ENCODE data around the gene PRIMA1. TPM values are rescaled to one million over a fixed set of nuclear protein-coding genes. Genes with fewer than 3 reads are reported as not detected.
A peak's percentile ranks its signal among the peaks of the same experiment; 100 is the strongest.

PRIMA1 gene
- total RNA-seq, 1 donor from 2014 or later, result 2.4 TPM

DNA sequence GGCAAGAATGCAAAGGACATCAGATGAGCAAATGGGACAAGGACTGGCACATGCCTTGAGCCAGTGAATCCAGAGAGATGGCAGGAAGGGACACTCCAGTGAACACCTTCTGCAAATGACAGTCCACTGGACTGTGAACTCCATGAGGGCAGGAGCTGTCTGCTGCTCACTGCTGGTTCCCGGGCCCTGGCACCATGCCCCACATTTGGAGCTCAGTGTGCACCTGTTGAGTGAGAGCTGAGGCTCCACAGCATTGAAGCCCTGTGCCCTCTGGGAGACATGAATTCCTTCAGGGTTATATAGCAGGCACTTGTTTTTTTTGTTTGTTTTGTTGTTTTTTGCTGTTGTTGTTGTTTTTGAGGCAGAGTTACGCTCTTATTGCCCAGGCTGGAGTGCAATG lies 13.1 kb downstream of the PRIMA1 start:
- H3K4me3 Mint-ChIP-seq (ENCODE audit: unreplicated experiment), result no peak overlapping the region
- peaks cover 2% of the 10 kb centered on the region for H3K9me3 Mint-ChIP-seq (ENCODE audit: unreplicated experiment)
- peaks cover 8% of the 10 kb centered on the region for H3K27me3 Mint-ChIP-seq (ENCODE audit: unreplicated experiment)
- TF ChIP-seq, protein P1, sequence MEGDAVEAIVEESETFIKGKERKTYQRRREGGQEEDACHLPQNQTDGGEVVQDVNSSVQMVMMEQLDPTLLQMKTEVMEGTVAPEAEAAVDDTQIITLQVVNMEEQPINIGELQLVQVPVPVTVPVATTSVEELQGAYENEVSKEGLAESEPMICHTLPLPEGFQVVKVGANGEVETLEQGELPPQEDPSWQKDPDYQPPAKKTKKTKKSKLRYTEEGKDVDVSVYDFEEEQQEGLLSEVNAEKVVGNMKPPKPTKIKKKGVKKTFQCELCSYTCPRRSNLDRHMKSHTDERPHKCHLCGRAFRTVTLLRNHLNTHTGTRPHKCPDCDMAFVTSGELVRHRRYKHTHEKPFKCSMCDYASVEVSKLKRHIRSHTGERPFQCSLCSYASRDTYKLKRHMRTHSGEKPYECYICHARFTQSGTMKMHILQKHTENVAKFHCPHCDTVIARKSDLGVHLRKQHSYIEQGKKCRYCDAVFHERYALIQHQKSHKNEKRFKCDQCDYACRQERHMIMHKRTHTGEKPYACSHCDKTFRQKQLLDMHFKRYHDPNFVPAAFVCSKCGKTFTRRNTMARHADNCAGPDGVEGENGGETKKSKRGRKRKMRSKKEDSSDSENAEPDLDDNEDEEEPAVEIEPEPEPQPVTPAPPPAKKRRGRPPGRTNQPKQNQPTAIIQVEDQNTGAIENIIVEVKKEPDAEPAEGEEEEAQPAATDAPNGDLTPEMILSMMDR (IDR thresholded peaks at IDR 0.05; ENCODE audit: partially characterized antibody, unreplicated experiment), result no peak
- no peaks in the 10 kb centered on the region for H3K4me1 Mint-ChIP-seq (ENCODE audit: low read depth, unreplicated experiment)
- no peak for DNase-seq
- no peak overlapping the region for H3K27ac Mint-ChIP-seq (ENCODE audit: unreplicated experiment)
- H3K36me3 Mint-ChIP-seq (ENCODE audit: unreplicated experiment), result no peaks in the 10 kb centered on the region

DNA sequence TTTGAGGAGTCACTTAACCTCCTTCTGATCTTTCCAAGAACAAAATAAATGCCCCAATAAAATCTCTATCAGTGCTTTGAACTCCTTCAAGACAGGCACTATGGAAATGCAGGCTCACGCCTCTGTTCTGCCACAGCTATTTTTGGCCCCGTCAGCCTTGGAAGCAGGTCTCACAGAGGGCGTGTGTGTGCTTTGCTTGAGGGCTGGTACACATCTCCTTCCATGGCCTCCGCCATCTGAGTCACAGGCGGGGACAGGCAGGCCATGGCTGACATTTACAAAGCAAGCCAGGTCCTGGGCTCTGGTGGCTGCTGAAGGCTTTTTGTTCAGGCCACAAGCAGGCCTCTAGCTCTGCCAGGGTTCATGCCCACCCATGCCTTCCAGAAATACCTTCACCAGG lies 16.0 kb downstream of the PRIMA1 start:
- Mint-ChIP-seq H3K4me3 (ENCODE audit: unreplicated experiment) (no peak overlapping the region), H3K36me3 (ENCODE audit: unreplicated experiment) (no peaks in the 10 kb centered on the region), H3K27me3 (ENCODE audit: unreplicated experiment) (peaks cover 8% of the 10 kb centered on the region), H3K4me1 (ENCODE audit: low read depth, unreplicated experiment) (no peaks in the 10 kb centered on the region), H3K27ac (ENCODE audit: unreplicated experiment) (no peak overlapping the region), H3K9me3 (ENCODE audit: unreplicated experiment) (peaks cover 2% of the 10 kb centered on the region)
- DNase-seq, result no peak
- TF ChIP-seq, protein P1 (IDR thresholded peaks at IDR 0.05; ENCODE audit: partially characterized antibody, unreplicated experiment), result no peak

DNA sequence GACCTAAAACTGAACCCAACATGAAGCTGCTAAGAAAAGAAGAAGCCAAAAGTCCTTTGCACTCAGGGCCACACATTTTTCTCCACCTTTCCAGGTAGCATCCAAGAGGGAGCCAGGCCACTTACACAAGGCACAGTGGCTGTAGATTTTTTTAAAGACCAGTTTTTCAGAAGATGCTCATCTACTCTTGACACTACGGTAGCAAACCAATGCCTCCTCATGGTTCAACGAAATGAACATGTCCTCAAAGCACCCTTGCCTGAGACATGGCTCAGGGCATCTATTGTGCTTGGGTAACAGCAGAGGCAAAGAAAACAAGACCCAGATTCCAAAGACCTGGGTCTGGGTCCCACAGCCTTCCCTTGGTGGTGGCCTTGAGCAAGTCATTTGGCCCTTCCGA lies 22.3 kb downstream of the PRIMA1 start:
- Mint-ChIP-seq H3K27me3 (ENCODE audit: unreplicated experiment) (peaks cover 11% of the 10 kb centered on the region), H3K27ac (ENCODE audit: unreplicated experiment) (no peak overlapping the region), H3K4me1 (ENCODE audit: low read depth, unreplicated experiment) (peaks cover 35% of the 10 kb centered on the region), H3K9me3 (ENCODE audit: unreplicated experiment) (peaks cover 4% of the 10 kb centered on the region), H3K36me3 (ENCODE audit: unreplicated experiment) (no peaks in the 10 kb centered on the region), H3K4me3 (ENCODE audit: unreplicated experiment) (no peak overlapping the region)
- TF ChIP-seq, protein P1 (IDR thresholded peaks at IDR 0.05; ENCODE audit: partially characterized antibody, unreplicated experiment), result no peak
- DNase-seq, result no peak

DNA sequence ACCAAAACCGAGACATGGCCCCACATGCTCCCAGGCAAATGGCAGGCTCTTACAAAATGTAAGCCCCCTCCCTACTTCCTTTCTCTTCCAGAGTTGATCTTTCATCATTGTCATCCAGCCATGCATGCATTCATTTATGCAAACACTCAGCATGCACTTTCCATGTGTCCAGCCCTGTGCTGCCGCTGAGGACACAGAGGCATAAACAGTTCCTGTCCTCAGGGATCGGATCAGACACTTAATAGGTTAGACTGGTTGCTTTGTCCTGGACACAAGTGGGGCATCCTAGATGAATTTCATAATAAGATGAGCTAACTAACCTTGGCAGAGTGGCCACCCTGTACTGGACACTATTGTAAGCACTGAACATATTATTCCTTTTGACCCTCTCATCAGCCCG lies 23.1 kb downstream of the PRIMA1 start:
- TF ChIP-seq, protein P1 (IDR thresholded peaks at IDR 0.05; ENCODE audit: partially characterized antibody, unreplicated experiment), result no peak

DNA sequence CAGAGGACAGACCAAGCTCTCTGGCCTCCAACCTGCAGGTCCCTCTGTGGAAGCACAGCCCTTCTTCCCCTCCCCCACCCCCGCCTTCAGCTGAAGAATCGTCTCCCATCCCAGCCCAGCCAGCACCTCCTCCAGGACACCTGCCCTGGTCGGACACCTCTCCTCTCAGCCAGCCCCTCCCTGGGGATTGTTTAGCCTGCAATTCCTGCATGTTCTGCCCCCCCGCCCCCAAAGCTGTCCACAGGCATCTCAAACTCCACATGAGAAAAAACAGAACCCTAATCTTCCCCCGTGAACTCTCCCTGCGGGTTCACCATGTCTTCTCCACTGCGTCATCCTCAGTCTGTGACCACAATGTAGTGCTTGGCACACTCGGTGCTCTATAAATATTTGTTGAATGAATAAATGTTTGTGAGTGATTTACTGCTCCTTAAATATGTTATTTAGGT lies 24.1 kb downstream of the PRIMA1 start:
- Mint-ChIP-seq H3K27ac (ENCODE audit: unreplicated experiment) (peak overlapping the region; percentile 46), H3K9me3 (ENCODE audit: unreplicated experiment) (peaks cover 13% of the 10 kb centered on the region), H3K27me3 (ENCODE audit: unreplicated experiment) (peaks cover 23% of the 10 kb centered on the region), H3K36me3 (ENCODE audit: unreplicated experiment) (no peaks in the 10 kb centered on the region), H3K4me1 (ENCODE audit: low read depth, unreplicated experiment) (peaks cover 49% of the 10 kb centered on the region), H3K4me3 (ENCODE audit: unreplicated experiment) (peak overlapping the region; percentile 1)
- TF ChIP-seq, protein P1 (IDR thresholded peaks at IDR 0.05; ENCODE audit: partially characterized antibody, unreplicated experiment), result no peak
- DNase-seq, result no peak

More for the DNA sequence above, 23.1 kb downstream of the PRIMA1 start:
- Mint-ChIP-seq H3K36me3 (ENCODE audit: unreplicated experiment) (no peaks in the 10 kb centered on the region), H3K9me3 (ENCODE audit: unreplicated experiment) (peaks cover 7% of the 10 kb centered on the region), H3K27ac (ENCODE audit: unreplicated experiment) (peak overlapping the region; percentile 15), H3K4me3 (ENCODE audit: unreplicated experiment) (no peak overlapping the region), H3K4me1 (ENCODE audit: low read depth, unreplicated experiment) (peaks cover 41% of the 10 kb centered on the region), H3K27me3 (ENCODE audit: unreplicated experiment) (peaks cover 15% of the 10 kb centered on the region)
- DNase-seq, result no peak
